Neuronal stem cell (in vitro differentiated cells): ENCODE measurements around the gene HNRNPA1L2.

ENCODE experiments used
- DNase-seq: peaks from one replicate; pipeline ENCODE4 v3.0.0-alpha.2; 2013; ENCODE audit warnings: low spot score
- H2AFZ ChIP-seq: one replicate; pipeline ENCODE4 v1.6.1; 2013; ENCODE audit warnings: mild to moderate bottlenecking, low read length, inconsistent platforms
- H2AK5ac ChIP-seq: 2 replicates; pipeline ENCODE4 v1.6.1; 2013; ENCODE audit warnings: low read depth, mild to moderate bottlenecking, inconsistent platforms, low read length, moderate library complexity, mixed read lengths
- H2BK120ac ChIP-seq: 2 replicates; pipeline ENCODE4 v1.6.1; 2013; ENCODE audit warnings: low read depth, mild to moderate bottlenecking, inconsistent platforms, low read length, moderate library complexity, mixed read lengths
- H2BK12ac ChIP-seq: one replicate; pipeline ENCODE4 v1.6.1; 2013; ENCODE audit warnings: low read length, inconsistent platforms
- H2BK15ac ChIP-seq: 2 replicates; pipeline ENCODE4 v1.6.1; 2013; ENCODE audit warnings: mild to moderate bottlenecking, low read length, inconsistent platforms, mixed read lengths
- H2BK5ac ChIP-seq: one replicate; pipeline ENCODE4 v1.6.1; 2013; ENCODE audit warnings: inconsistent platforms, mild to moderate bottlenecking, low read length, moderate library complexity
- H3K14ac ChIP-seq: one replicate; pipeline ENCODE4 v1.6.1; 2013; ENCODE audit warnings: low read length, inconsistent platforms
- H3K18ac ChIP-seq: 2 replicates; pipeline ENCODE4 v1.6.1; 2013; ENCODE audit warnings: low read length, inconsistent platforms
- H3K23ac ChIP-seq: 2 replicates; pipeline ENCODE4 v1.6.1; 2013; ENCODE audit warnings: low read depth, mild to moderate bottlenecking, mixed read lengths, low read length, inconsistent platforms; ENCODE audit not compliant: poor library complexity
- H3K27ac ChIP-seq: replicated peaks from 3 replicates; pipeline ENCODE4 v1.5.1; 2013; ENCODE audit warnings: low read length, inconsistent platforms
- H3K27me3 ChIP-seq, 3 experiments: 2 replicates each; pipeline ENCODE4 v1.6.1; 2013; ENCODE audit warnings: low read length in 3 of 3, mild to moderate bottlenecking in 2 of 3, inconsistent platforms in 1 of 3, low read depth in 1 of 3, mixed read lengths in 1 of 3, moderate library complexity in 1 of 3; ENCODE audit not compliant: control insufficient read depth in 3 of 3, insufficient read depth in 3 of 3
- H3K36me3 ChIP-seq, 2 donors: replicated peaks in 1 of 2; 2 replicates each; pipeline ENCODE4 v1.6.1; 2013; ENCODE audit warnings: low read length in 2 of 2; ENCODE audit not compliant: control insufficient read depth in 2 of 2, insufficient read depth in 2 of 2
- H3K4ac ChIP-seq: 2 replicates; pipeline ENCODE4 v1.6.1; 2013; ENCODE audit warnings: inconsistent platforms, mild to moderate bottlenecking, low read length, moderate library complexity
- H3K4me1 ChIP-seq, 2 donors: 1 replicate in 1 of 2; 2 replicates in 1 of 2; pipeline ENCODE4 v1.6.1; 2013; ENCODE audit warnings: low read length in 2 of 2, low read depth in 1 of 2; ENCODE audit not compliant: control insufficient read depth in 2 of 2, insufficient read depth in 1 of 2
- H3K4me2 ChIP-seq: one replicate; pipeline ENCODE4 v1.6.1; 2013; ENCODE audit warnings: mild to moderate bottlenecking, low read length, inconsistent platforms; ENCODE audit not compliant: insufficient read depth, poor library complexity, severe bottlenecking
- H3K4me3 ChIP-seq, 2 donors: 2 replicates each; pipeline ENCODE4 v1.5.1; 2013; ENCODE audit warnings: low read length in 2 of 2, mild to moderate bottlenecking in 2 of 2, inconsistent platforms in 1 of 2, moderate library complexity in 1 of 2
- H3K79me1 ChIP-seq: one replicate; pipeline ENCODE4 v1.6.1; 2013; ENCODE audit warnings: low read depth, mild to moderate bottlenecking, inconsistent platforms, low read length, moderate library complexity
- H3K9ac ChIP-seq: one replicate; pipeline ENCODE4 v1.6.1; 2013; ENCODE audit warnings: mild to moderate bottlenecking, low read depth, low read length, inconsistent platforms; ENCODE audit not compliant: poor library complexity
- H3K9me3 ChIP-seq, 2 donors: replicated peaks in 1 of 2; 2 replicates each; pipeline versions ENCODE3 to v1.6.1; 2013; ENCODE audit warnings: low read length in 2 of 2, mild to moderate bottlenecking in 2 of 2, inconsistent platforms in 1 of 2, low read depth in 1 of 2, mixed read lengths in 1 of 2, moderate library complexity in 1 of 2; ENCODE audit not compliant: control insufficient read depth in 2 of 2, insufficient read depth in 1 of 2
- H4K8ac ChIP-seq: one replicate; pipeline ENCODE4 v1.6.1; 2013; ENCODE audit warnings: low read depth, mild to moderate bottlenecking, inconsistent platforms, low read length, moderate library complexity
- H4K91ac ChIP-seq: one replicate; pipeline ENCODE4 v1.6.1; 2013; ENCODE audit warnings: low read length, low read depth, mild to moderate bottlenecking, inconsistent platforms; ENCODE audit not compliant: poor library complexity
- WGBS, 2 donors: extraction: QIAGEN DNeasy Blood & Tissue Kit; methylation state at CpG; one replicate each; pipeline ENCODE4 v1.1.7; 2013; ENCODE audit warnings: missing lambda C conversion rate in 2 of 2, mixed read lengths in 1 of 2; ENCODE audit not compliant: insufficient read length in 2 of 2, insufficient replicate concordance in 1 of 2; ENCODE audit errors: extremely low coverage in 2 of 2; 5-methylcytosine and 5-hydroxymethylcytosine counted together

HNRNPA1L2 gene

DNA sequence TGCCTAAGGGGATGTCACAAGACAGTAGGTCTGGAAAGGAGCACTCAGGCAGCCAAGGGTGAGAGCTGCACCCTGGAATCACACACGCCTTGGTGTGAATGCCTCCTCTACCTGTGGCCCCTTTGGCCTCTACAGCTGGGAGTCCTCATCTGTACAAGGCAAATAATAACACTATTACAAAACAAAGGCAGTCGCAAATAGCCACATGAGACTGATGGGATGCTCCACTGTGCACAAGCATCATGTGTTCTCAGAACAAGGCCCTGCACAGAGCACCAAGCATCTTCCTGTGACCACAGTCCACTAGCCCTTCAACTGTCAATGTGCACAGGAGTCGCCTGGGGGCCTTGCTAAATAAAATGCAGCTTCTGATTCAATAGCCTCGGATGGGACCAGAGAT lies 44.6 kb upstream of the HNRNPA1L2 start:
- no peak overlapping the region for H2BK12ac ChIP-seq
- no peak overlapping the region for H2BK5ac ChIP-seq
- peak overlapping the region; percentile 65 for H4K8ac ChIP-seq
- H3K4ac ChIP-seq: no peak overlapping the region
- H2BK120ac ChIP-seq: no peak overlapping the region
- H3K9ac ChIP-seq: no peak overlapping the region
- H2AFZ ChIP-seq: no peak overlapping the region
- H3K4me3 ChIP-seq: no peak overlapping the region
- no peak overlapping the region for H2BK15ac ChIP-seq
- H3K27ac ChIP-seq: no peak overlapping the region
- H3K9me3 ChIP-seq: no peaks in the 10 kb centered on the region
- WGBS, 2 donors: no CpG with 5 or more reads among the region's 4 CpGs
- peaks cover 0 to 3% (median 2%) of the 10 kb centered on the region in 3 experiments for H3K27me3 ChIP-seq
- no peak overlapping the region for H3K14ac ChIP-seq
- no peak overlapping the region for H3K23ac ChIP-seq
- H2AK5ac ChIP-seq: no peak overlapping the region
- peaks cover 0 to 3% of the 10 kb centered on the region in 2 donors for H3K4me1 ChIP-seq
- H3K36me3 ChIP-seq: no peaks in the 10 kb centered on the region
- H3K4me2 ChIP-seq: no peak overlapping the region
- H3K79me1 ChIP-seq: no peaks in the 10 kb centered on the region
- no peak overlapping the region for H3K18ac ChIP-seq
- no peak overlapping the region for H4K91ac ChIP-seq
- DNase-seq: no peak

DNA sequence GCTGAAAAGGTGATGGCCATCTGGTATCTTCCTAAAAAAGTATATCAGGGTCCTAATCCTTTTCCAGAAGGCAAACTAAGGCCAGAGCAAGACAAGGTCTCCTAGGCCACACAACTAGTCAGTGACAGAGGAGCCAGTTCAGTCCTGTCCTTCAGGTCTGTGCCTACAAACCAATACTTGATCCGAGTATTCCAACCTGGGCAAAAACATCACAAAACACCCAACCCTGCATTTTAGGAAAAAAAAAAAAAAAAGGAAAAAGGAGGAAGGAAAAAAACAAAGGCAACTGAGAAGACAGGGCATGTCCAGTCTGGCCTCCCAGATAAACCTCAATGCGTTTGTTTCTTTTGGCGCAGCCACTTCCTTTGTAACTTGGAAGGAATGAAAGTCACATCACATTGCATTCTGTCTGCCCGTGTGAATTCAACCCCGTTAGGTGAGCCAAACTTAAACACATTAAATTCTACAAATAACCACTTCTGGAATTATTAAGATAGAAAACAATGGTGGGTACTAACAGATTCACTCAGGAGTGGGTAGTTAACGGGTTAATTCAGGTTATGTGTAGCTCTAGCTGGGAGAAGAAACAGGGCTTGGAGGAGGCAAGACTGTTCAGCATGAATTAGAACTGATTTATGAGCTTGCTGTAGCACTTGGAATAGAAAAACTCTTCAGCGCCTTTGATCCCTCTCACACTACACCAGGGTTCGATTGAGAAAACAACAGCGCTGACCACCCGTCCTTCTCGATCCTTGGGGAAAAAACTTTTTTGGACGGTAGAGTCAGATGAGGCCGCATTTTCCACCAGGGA lies 43.0 kb upstream of the HNRNPA1L2 start:
- no peak overlapping the region for H4K91ac ChIP-seq
- no peak overlapping the region for H3K4ac ChIP-seq
- H2AFZ ChIP-seq: peak overlapping the region; percentile 92
- no peak for DNase-seq
- no peak overlapping the region for H2BK12ac ChIP-seq
- no peak overlapping the region for H2BK5ac ChIP-seq
- H2BK120ac ChIP-seq: no peak overlapping the region
- H2BK15ac ChIP-seq: no peak overlapping the region
- WGBS, 2 donors: no CpG with 5 or more reads among the region's 13 CpGs
- H2AK5ac ChIP-seq: no peak overlapping the region
- no peak overlapping the region for H3K23ac ChIP-seq
- H3K36me3 ChIP-seq: no peaks in the 10 kb centered on the region
- no peak overlapping the region for H3K27ac ChIP-seq
- H3K4me3 ChIP-seq: peak overlapping the region in 1 of 2 donors; percentile 50
- H3K9me3 ChIP-seq: no peaks in the 10 kb centered on the region
- H3K14ac ChIP-seq: no peak overlapping the region
- H3K9ac ChIP-seq: no peak overlapping the region
- peaks cover 0 to 3% (median 2%) of the 10 kb centered on the region in 3 experiments for H3K27me3 ChIP-seq
- H4K8ac ChIP-seq: no peak overlapping the region
- H3K18ac ChIP-seq: no peak overlapping the region
- peak overlapping the region; percentile 41 for H3K4me2 ChIP-seq
- H3K4me1 ChIP-seq: peaks cover 0 to 3% of the 10 kb centered on the region in 2 donors
- H3K79me1 ChIP-seq: no peaks in the 10 kb centered on the region

DNA sequence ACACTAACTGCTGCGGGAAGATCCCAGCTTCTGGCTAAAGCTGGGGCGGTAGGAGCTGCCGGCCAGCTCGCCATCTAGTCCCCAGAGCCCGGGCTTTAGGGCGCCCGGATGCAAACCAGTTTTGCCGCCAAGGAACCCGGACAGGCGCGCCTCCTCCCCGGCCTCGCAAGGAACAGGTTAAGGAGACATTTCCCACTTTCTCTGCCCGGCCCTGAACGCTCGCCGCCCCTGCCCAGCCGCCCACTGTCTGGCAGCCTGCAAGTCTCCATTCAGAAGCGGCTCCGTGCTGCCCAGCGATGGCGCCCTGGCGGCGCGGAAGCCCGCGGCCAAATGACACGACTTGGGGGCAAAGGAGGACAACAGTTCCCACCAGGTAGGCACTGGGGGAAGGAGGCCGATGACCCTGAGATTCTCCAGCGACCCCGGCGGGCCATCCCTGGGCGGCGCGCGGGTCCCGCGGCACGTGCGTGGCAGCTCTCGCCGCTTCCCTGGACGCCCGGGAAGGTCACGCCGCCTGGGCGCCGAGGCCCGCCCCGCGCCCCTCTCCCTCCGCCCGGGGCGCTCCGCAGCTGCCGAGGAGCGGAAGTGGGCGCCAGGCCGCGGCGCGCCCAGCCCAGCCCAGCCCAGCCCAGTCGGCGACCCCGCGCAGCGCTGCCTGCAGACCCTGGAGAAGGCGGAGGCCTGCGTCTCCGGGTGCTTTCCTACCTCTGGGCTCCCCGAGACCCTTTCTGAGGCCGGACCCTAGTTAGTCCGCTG lies 42.2 kb upstream of the HNRNPA1L2 start:
- peak overlapping the region; percentile 41 for H3K4me2 ChIP-seq
- no peak overlapping the region for H2BK12ac ChIP-seq
- H3K27ac ChIP-seq: no peak overlapping the region
- peak overlapping the region; percentile 76 for H3K18ac ChIP-seq
- H2AFZ ChIP-seq: peak overlapping the region; percentile 92
- peak overlapping the region; percentile 50 to 62 for H3K4me3 ChIP-seq
- no peak overlapping the region for H4K8ac ChIP-seq
- H3K27me3 ChIP-seq: peaks cover 0 to 3% (median 2%) of the 10 kb centered on the region in 3 experiments
- H3K36me3 ChIP-seq: no peaks in the 10 kb centered on the region
- H3K23ac ChIP-seq: peak overlapping the region; percentile 65
- H3K9me3 ChIP-seq: no peaks in the 10 kb centered on the region
- peak overlapping the region; percentile 21 for H3K9ac ChIP-seq
- no peaks in the 10 kb centered on the region for H3K79me1 ChIP-seq
- H2BK5ac ChIP-seq: no peak overlapping the region
- H3K14ac ChIP-seq: no peak overlapping the region
- no peak overlapping the region for H2BK120ac ChIP-seq
- DNase-seq: no peak
- peak overlapping the region; percentile 63 for H2AK5ac ChIP-seq
- peak overlapping the region; percentile 30 for H4K91ac ChIP-seq
- peaks cover 0 to 3% of the 10 kb centered on the region in 2 donors for H3K4me1 ChIP-seq
- no peak overlapping the region for H2BK15ac ChIP-seq
- no CpG with 5 or more reads among the region's 73 CpGs for WGBS, 2 donors
- H3K4ac ChIP-seq: peak overlapping the region; percentile 66

DNA sequence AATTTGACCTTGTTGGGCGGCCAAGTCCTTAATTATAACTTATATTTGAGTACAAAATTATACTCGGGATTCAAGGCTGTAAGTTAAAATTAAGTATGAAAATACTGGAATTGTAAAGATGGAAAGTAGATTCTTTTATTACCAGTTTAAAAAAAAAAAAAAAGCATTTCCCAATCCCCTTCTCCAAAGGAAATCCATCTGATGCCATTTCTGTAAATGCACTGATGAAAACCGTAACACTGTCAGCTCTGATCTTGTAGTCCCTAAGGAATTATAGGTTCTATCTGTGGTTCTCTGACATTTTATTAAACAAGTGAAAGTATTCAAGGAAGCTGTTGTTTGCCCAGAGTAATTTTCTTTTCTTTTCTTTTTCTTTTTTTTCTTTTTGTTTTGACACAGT lies 41.6 kb upstream of the HNRNPA1L2 start:
- peaks cover 0 to 3% of the 10 kb centered on the region in 2 donors for H3K4me1 ChIP-seq

More for the DNA sequence above, 41.6 kb upstream of the HNRNPA1L2 start:
- H2AFZ ChIP-seq: peak overlapping the region; percentile 92
- H3K14ac ChIP-seq: no peak overlapping the region
- no peak overlapping the region for H2BK12ac ChIP-seq
- H3K79me1 ChIP-seq: no peaks in the 10 kb centered on the region
- no peak overlapping the region for H4K8ac ChIP-seq
- peak overlapping the region in 1 of 2 donors; percentile 50 for H3K4me3 ChIP-seq
- H4K91ac ChIP-seq: no peak overlapping the region
- H2AK5ac ChIP-seq: no peak overlapping the region
- peaks cover 0 to 3% (median 2%) of the 10 kb centered on the region in 3 experiments for H3K27me3 ChIP-seq
- no peak overlapping the region for H3K4me2 ChIP-seq
- no peak for DNase-seq
- H2BK120ac ChIP-seq: no peak overlapping the region
- H3K36me3 ChIP-seq: no peaks in the 10 kb centered on the region
- no peak overlapping the region for H2BK5ac ChIP-seq
- H3K27ac ChIP-seq: no peak overlapping the region
- no CpG with 5 or more reads among the region's 3 CpGs for WGBS, 2 donors
- no peak overlapping the region for H3K23ac ChIP-seq
- no peak overlapping the region for H3K18ac ChIP-seq
- H3K4ac ChIP-seq: no peak overlapping the region
- no peaks in the 10 kb centered on the region for H3K9me3 ChIP-seq
- H3K9ac ChIP-seq: no peak overlapping the region
- H2BK15ac ChIP-seq: no peak overlapping the region
